Measurements from ENCODE around the gene ARFIP1.

ARFIP1 gene

GRCh38 chr4:152941411-152941810 lies 161.7 kb downstream of the ARFIP1 start:
- no peak overlapping the region for H2AFZ ChIP-seq (ENCODE audit: low read depth)
- H3K27me3 ChIP-seq (ENCODE audit: insufficient read depth, low read depth) = peaks cover 22% of the 10 kb centered on the region
- H4K20me1 ChIP-seq (ENCODE audit: insufficient read depth) = no peaks in the 10 kb centered on the region
- no peaks in the 10 kb centered on the region for H3K4me1 ChIP-seq (ENCODE audit: low read depth, poor library complexity, severe bottlenecking)
- no peak overlapping the region for H3K4me2 ChIP-seq
- H3K36me3 ChIP-seq (ENCODE audit: insufficient read depth) = no peaks in the 10 kb centered on the region
- no peak overlapping the region for H3K27ac ChIP-seq
- no peak overlapping the region for H3K9ac ChIP-seq
- no peak overlapping the region for H3K4me3 ChIP-seq (IDR thresholded peaks at IDR 0.05; ENCODE audit: insufficient read depth, low read depth, low read length)
- TF ChIP-seq, protein P1, sequence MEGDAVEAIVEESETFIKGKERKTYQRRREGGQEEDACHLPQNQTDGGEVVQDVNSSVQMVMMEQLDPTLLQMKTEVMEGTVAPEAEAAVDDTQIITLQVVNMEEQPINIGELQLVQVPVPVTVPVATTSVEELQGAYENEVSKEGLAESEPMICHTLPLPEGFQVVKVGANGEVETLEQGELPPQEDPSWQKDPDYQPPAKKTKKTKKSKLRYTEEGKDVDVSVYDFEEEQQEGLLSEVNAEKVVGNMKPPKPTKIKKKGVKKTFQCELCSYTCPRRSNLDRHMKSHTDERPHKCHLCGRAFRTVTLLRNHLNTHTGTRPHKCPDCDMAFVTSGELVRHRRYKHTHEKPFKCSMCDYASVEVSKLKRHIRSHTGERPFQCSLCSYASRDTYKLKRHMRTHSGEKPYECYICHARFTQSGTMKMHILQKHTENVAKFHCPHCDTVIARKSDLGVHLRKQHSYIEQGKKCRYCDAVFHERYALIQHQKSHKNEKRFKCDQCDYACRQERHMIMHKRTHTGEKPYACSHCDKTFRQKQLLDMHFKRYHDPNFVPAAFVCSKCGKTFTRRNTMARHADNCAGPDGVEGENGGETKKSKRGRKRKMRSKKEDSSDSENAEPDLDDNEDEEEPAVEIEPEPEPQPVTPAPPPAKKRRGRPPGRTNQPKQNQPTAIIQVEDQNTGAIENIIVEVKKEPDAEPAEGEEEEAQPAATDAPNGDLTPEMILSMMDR (conservative IDR thresholded peaks at IDR 0.05; ENCODE audit: low read depth, low read length) = no peak
- H3K79me2 ChIP-seq (ENCODE audit: insufficient read depth, low read depth) = no peaks in the 10 kb centered on the region

- H3K27ac ChIP-seq = no peak overlapping the region
- peaks cover 13% of the 10 kb centered on the region; the same call in 1 of the 2 replicates for H3K27me3 ChIP-seq (ENCODE audit: insufficient read depth, low read depth)
- TF ChIP-seq, protein P1 (conservative IDR thresholded peaks at IDR 0.05; ENCODE audit: low read depth, low read length) = no peak
- H3K4me2 ChIP-seq = no peak overlapping the region
- no peak overlapping the region for H3K9ac ChIP-seq
- no peaks in the 10 kb centered on the region for H3K79me2 ChIP-seq (ENCODE audit: insufficient read depth, low read depth)
- no peaks in the 10 kb centered on the region for H4K20me1 ChIP-seq (ENCODE audit: insufficient read depth)
- no peak overlapping the region for H2AFZ ChIP-seq (ENCODE audit: low read depth)
- no peaks in the 10 kb centered on the region for H3K36me3 ChIP-seq (ENCODE audit: insufficient read depth)
- no peaks in the 10 kb centered on the region for H3K4me1 ChIP-seq (ENCODE audit: low read depth, poor library complexity, severe bottlenecking)
- H3K4me3 ChIP-seq (IDR thresholded peaks at IDR 0.05; ENCODE audit: insufficient read depth, low read depth, low read length) = no peak overlapping the region
These were observed 162.6 kb downstream of the ARFIP1 start for GRCh38 chr4:152942346-152942745.

GRCh38 chr4:152943672-152944071 lies 163.9 kb downstream of the ARFIP1 start:
- Histone ChIP-seq H3K27me3 (ENCODE audit: insufficient read depth, low read depth) (peaks cover 1% of the 10 kb centered on the region; the same call in 1 of the 2 replicates), H3K79me2 (ENCODE audit: insufficient read depth, low read depth) (no peaks in the 10 kb centered on the region), H3K9ac (no peak overlapping the region), H3K4me1 (ENCODE audit: low read depth, poor library complexity, severe bottlenecking) (no peaks in the 10 kb centered on the region), H3K27ac (no peak overlapping the region), H2AFZ (ENCODE audit: low read depth) (no peak overlapping the region), H3K36me3 (ENCODE audit: insufficient read depth) (no peaks in the 10 kb centered on the region), H3K4me3 (IDR thresholded peaks at IDR 0.05; ENCODE audit: insufficient read depth, low read depth, low read length) (no peak overlapping the region), H4K20me1 (ENCODE audit: insufficient read depth) (no peaks in the 10 kb centered on the region), H3K4me2 (no peak overlapping the region)
- TF ChIP-seq, protein P1 (conservative IDR thresholded peaks at IDR 0.05; ENCODE audit: low read depth, low read length) = no peak

DNA sequence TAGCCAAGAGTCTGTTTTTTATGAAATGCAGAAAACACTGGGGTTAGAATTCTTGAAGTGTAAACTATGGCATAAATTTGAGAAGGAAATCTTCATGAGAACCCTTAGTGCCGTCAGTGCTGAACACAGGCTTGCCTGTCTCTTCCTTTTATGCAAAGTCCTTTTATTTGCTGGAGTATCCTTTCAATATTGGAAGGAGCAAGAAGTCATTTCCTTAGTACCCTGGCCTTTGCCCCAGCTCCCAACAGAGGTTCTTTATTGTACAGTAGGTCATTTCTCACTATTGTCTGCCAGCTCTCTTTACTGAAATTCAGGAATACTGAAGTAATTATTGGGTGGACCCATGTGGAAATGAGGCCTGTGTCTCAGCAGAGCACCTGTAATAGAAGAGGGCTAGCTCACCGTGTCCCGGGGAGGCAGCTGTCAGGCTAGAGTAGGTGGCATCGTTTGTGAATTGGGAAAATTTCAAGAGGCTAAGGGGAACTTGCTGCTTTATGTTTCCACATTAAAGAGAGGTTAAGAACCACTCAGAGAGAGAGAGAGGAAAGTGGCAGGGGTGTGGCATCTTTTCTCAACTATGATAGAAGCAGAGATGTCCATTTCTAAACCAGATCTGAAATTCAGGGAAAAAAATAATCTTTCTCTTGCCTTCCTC lies 165.0 kb downstream of the ARFIP1 start:
- no peak overlapping the region for H3K27ac ChIP-seq

More for the DNA sequence above, 165.0 kb downstream of the ARFIP1 start:
- H3K27me3 ChIP-seq (ENCODE audit: insufficient read depth, low read depth) = no peaks in the 10 kb centered on the region
- H4K20me1 ChIP-seq (ENCODE audit: insufficient read depth) = no peaks in the 10 kb centered on the region
- no peak overlapping the region for H3K4me3 ChIP-seq (IDR thresholded peaks at IDR 0.05; ENCODE audit: insufficient read depth, low read depth, low read length)
- no peaks in the 10 kb centered on the region for H3K36me3 ChIP-seq (ENCODE audit: insufficient read depth)
- no peak overlapping the region for H3K4me2 ChIP-seq
- H3K79me2 ChIP-seq (ENCODE audit: insufficient read depth, low read depth) = no peaks in the 10 kb centered on the region
- H3K4me1 ChIP-seq (ENCODE audit: low read depth, poor library complexity, severe bottlenecking) = no peaks in the 10 kb centered on the region
- H2AFZ ChIP-seq (ENCODE audit: low read depth) = no peak overlapping the region
- TF ChIP-seq, protein P1 (conservative IDR thresholded peaks at IDR 0.05; ENCODE audit: low read depth, low read length) = no peak
- no peak overlapping the region for H3K9ac ChIP-seq

Measured in KMS-11 (cell line).